ENCODE measurements around the gene CEBPG.

Gene CEBPG

GRCh38 chr19:33381101-33381500 is 7.6 kb downstream of the CEBPG start:
- no peak for DNase-seq (ENCODE audit: low read depth in 2 of 3, low spot score in 1 of 3)

DNA sequence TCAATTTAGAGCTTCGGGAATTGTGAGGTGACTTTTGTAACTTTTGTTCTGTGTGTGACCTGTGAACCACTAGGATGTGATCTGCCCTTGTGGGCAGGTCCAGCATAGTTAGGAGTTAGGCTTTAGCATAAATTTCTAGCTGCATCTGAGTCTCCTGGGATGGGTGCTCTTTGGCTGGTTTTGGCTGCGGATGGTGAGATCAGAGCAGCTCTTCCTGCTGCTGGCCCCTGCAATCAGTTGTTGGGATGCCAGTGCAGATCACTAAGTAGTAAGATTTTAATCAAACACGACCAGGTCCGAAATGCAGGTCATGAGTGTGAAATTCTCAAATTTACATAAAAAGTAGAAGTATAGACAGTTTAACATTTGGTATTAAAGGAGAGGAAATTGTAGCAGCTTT is 8.5 kb downstream of the CEBPG start:
- no peak for DNase-seq (ENCODE audit: low read depth in 2 of 3, low spot score in 1 of 3)

GRCh38 chr19:33382982-33383381 is 9.5 kb downstream of the CEBPG start:
- DNase-seq (ENCODE audit: low read depth in 2 of 3, low spot score in 1 of 3): no peak

- DNase-seq (ENCODE audit: low read depth in 2 of 3, low spot score in 1 of 3): no peak
Observed at GRCh38 chr19:33383720-33384292, 10.3 kb downstream of the CEBPG start.

GRCh38 chr19:33384983-33385382 is 11.5 kb downstream of the CEBPG start:
- no peak for DNase-seq (ENCODE audit: low read depth in 2 of 3, low spot score in 1 of 3)

DNA sequence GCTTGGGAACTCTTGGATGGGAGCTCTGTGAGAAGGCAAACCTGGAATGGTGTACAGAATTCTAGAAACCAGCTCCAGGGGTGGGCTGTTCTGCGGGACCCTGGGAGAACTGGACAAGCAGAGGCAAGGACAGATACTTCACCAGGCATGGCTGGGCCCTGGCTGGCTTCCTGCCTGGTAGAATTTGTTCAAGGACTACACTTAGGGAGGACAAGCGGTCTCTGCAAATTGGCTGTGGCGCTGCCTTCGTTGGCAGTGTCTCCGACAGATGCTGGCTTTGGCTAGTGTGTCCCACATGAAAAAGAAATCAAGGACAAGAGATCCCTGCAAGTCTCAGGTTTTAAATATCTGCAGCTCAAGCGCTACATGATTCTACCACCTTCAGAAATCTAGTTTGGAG is 12.4 kb downstream of the CEBPG start:
- no peak for DNase-seq (ENCODE audit: low read depth in 2 of 3, low spot score in 1 of 3)

- DNase-seq (ENCODE audit: low read depth in 2 of 3, low spot score in 1 of 3): no peak
Observed at GRCh38 chr19:33386361-33386858, 12.9 kb downstream of the CEBPG start.

DNA sequence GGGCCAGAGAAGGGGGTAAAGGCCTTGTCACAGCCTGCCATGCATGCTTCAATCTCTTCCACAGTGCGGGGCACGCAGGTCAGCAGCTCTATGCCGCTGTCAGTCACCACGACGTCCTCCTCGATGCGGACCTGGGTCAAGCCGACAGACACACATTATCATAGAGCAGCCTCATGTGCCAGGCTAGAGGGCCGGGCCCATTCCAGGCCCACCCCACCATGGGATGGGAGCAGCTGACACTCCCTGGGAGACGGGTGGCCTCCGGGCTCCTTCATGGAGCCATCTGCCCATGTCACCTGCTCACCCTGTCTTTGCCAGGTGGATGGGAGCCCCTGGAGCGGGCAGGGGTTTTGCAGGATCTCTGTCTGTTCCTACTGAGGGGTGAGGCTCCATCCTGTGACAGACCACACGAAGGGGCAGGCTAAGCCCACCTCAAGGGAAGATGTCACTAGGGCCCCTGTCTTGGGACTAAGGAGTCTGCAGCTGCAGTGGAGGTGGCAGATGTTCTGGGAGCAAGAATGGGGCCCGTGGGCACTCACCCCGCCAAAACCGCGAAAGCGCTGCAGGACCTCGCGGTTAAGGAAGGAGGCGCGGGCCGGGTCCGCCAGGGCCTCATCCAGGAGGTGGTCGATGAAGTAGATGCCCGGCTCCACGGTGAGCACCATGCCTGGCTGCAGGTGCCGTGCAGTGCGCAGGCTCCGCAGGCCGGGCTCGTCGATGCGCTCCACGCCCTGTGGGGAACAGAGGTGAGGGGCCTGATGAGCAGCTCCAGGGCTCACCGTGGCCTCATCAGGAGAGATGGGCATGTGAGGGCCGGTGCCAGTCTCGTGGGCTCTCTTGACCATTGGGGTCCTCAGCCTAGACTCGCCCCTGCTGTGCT is 14.1 kb downstream of the CEBPG start:
- DNase-seq (ENCODE audit: low read depth in 2 of 3, low spot score in 1 of 3): no peak

DNA sequence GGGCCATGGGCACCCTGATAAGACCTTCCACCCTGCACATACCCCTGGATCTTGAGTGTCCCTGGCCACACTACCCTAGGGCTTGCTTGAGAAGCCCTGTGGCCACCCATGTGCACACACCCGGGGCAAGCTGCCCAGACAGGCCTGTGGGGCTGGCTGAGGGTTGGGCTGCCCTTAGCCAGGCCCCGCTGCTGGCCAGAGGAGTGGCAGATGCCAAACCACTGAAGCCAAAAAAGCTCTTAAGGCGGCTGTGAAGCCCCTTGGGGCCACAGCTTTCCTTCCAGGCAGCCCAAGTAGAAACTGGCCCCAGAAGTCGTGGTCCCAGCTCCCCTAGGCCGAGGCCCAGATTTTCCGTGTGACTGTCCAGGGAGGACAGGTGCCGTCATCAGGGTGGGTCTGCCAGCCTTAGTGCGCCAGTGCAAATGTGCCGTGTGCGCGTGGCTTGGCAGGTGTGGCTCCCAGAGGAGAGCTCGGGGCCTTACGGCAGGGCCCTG is 14.8 kb downstream of the CEBPG start:
- no peak for DNase-seq (ENCODE audit: low read depth in 2 of 3, low spot score in 1 of 3)

GRCh38 chr19:33388725-33389420 is 15.4 kb downstream of the CEBPG start:
- no peak for DNase-seq (ENCODE audit: low read depth in 2 of 3, low spot score in 1 of 3)

- DNase-seq (ENCODE audit: low read depth in 2 of 3, low spot score in 1 of 3): no peak
Observed at GRCh38 chr19:33389421-33390100, 16.1 kb downstream of the CEBPG start.

GRCh38 chr19:33390101-33390907 is 16.8 kb downstream of the CEBPG start:
- DNase-seq (ENCODE audit: low read depth in 2 of 3, low spot score in 1 of 3): no peak

DNA sequence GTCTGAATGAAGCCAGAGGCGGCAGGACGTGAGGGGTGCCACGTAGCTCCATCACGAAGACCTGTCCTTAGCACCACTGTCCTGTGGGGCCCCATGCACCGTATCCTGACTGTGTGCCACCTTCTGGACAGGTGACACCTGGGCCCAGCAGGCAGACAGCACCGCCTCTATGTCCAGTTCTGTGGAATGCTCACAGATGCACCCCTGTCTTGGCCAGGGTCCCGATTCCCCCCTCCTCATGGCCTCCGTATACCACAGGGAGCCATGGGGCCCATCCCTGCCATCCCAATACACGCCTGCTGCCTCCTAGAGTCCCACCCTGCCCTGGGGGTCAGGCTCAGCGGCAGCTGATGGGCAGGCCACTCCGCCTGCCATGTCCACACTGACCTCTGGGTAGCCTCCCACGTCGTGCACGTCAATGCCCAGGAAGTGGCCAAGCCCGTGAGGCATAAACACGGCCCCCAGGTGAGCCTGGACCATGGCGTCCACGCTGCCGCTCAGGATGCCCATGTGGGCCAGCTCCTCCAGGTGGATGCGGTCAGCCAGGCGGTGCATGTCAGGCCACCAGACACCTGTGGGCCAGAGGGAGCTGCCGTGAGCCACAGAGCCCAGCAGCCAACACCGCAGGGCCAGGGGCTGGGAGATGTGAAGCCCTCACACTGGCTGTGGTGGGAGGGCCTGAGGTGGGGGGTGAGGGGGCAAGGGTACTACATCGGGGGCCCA is 17.6 kb downstream of the CEBPG start:
- no peak for DNase-seq (ENCODE audit: low read depth in 2 of 3, low spot score in 1 of 3)

DNA sequence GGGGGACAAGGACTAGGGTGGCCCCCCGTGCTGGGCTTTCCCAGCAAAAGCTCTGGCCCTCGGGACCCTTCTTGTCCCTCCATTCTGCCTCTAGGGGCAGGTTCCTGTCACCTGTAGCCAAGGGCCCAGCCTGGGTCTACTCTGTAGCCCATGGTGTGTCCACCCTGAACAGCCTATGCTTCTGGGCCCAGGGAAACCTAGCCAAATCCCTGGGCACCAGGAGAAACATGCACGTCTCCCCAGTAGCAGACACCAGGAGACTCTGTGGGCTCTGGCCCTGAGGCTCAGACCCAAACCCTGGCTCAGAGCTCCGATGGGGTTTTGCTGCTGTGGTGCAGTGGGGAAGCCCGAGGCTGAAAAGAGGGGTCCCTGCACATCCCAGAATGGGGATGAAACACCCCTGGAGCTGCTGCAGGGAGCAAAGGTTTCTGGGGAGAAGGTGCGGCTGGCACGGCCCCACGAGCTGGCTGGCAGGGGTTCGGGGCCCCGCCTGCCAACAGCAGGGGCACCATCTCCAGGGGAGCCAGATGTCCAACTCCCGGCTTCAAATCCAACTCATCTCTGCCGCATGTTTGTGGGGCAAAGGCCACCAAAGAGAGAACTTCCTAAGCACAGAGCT is 18.2 kb downstream of the CEBPG start:
- no peak for DNase-seq (ENCODE audit: low read depth in 2 of 3, low spot score in 1 of 3)

DNA sequence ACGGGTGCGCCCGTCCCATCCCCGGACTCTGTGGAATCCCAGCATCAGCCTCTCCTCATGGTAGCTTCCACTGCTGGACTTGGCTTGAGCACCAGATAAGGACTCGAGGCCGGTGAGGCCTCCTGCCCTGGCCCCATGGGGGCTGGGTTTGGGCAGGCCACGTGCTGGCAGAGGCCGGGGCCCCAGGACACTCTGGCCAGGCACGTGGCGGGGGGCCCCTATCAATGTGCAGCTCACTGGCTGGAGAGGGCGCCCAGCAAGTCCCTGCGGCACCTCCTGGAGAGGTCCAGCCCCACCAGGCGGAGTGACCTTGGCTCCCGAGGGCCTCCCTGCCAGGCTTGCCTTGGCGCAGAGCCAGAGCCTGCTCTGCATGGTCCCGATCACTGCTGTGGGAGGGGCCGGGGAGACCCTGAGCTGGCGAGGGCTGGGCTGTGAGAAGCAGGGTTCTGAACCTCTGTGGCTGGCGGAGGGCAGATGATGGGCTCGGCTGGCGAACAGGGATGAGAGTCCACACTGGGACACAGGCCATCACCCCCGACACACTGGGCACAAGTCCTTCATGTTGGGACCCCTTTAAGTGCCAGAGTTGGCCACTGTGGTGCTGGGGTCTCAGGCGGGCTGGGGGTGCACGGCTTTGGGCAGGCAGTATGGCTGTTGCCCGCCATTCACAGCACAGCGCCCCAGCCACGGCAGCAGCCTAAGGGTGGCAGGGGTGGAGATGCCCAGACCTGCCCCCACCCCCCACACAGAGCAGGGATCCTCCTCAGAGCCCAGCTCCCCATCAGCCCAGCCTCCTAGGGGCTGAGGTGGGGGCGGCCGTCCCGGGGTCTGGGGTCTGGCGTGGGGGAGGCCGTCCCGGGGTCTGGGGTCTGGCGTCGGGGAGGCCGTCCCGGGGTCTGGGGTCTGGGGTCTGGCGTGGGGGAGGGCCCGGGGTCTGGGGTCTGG is 19.1 kb downstream of the CEBPG start:
- no peak for DNase-seq (ENCODE audit: low read depth in 2 of 3, low spot score in 1 of 3)

DNA sequence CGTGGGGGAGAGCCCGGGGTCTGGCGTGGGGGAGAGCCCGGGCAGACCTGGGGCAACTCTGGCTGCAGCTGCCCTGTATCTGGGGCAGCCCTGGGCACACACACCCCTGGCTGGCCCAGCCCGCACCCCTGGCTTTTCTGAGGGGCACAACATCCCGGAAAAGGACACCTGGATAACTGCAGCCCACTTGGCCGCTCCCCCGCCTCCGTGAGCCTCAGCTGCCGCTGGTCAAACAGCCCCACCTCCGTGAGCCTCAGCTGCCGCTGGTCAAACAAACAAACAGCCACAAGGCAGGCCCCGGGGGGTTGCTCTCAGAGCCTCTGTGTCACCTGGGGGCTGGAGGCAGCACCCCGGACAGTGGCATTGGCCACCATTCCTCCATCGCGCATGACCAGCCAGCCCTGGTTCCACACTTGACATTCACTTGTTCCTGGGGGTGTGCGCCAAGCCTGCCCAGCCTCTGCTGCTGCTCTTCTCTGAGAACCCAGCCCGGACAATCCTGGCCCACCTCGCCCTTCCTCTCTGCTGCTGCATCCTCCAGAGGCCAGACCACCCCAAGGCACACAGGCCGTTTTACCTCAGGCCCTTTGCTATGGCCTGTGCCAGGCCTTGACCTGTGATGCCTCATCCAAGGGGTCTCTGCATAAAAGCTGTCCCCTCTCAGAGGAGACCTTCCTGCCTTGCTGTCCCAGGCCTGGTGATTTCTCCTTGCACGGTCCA is 19.9 kb downstream of the CEBPG start:
- DNase-seq (ENCODE audit: low read depth in 2 of 3, low spot score in 1 of 3): no peak

- no peak for DNase-seq (ENCODE audit: low read depth in 2 of 3, low spot score in 1 of 3)
Observed at GRCh38 chr19:33394006-33394722, 20.7 kb downstream of the CEBPG start.
